Activated T-cell treated with anti-CD3 and anti-CD28 coated beads, Interleukin-2, amount 50 U/mL, for 1 hour (primary cell): ENCODE measurements around the gene CCDC152.
"Not testable (repeated sequence)": the region's sequence is repeated elsewhere in the genome, so short reads cannot be mapped to it uniquely, and the experiment has no call there.

Source experiments
- DNase-seq: peaks from one replicate; pipeline ENCODE4 v3.0.0-alpha.2; 2020

Gene CCDC152

GRCh38 chr5:42816546-42816945 is 59.9 kb downstream of the CCDC152 start:
- not testable (repeated sequence) for DNase-seq

- DNase-seq, result no peak
Observed at GRCh38 chr5:42819745-42820144, 63.1 kb downstream of the CCDC152 start.

DNA sequence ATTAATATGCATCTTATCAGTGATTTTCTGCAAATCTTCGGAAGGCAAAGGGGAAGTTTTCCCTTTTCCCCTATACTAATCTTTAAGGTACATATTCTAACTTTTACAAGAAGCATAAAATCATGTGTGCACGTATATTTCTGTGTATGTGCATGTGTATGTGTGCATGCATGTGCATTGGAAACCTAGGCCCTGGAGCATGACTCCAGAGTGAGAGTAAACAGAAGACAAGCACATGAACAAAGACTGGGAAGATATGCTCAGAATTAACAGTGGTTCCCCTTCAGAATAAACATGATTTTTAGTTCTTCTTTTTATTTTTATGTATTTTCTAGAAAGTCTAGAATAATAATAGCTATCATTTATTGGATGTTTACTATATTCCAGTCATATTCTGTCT is 65.9 kb downstream of the CCDC152 start:
- no peak for DNase-seq

GRCh38 chr5:42824347-42824976 is 67.8 kb downstream of the CCDC152 start:
- DNase-seq, result no peak

DNA sequence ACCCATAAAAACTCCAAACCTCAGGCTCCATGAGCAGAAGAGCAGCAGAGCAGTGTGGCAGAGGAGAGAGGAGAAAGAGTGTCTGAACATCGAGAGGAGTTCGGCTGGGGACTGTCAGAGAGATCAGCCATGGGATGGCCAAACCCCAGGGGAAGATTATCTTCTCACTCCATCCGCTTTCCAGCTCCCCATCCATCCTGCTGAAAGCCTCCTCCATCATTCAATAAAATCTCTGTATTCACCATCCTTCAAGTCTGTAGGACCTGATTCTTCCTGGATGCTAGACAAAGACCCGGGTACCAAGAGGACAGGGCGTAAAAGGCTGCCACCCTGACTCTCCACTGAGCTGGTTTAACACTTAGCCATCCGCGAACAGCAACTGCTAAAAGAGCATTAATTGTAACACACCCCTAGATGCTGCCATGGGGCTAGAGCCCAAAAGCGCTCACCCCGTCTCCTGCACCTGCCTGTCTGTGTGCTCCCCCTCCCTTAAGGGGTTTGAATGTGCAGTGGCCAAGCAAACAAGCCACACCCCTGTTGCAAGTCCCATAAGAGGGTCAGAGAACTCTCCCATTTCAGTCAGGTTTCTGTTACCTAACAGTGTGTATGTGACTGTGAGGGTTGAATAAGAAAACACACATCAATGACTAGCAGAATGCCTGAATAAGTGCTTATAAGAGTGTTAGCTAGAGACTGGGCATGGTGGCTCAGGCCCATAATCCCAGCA is 69.0 kb downstream of the CCDC152 start:
- no peak for DNase-seq

DNA sequence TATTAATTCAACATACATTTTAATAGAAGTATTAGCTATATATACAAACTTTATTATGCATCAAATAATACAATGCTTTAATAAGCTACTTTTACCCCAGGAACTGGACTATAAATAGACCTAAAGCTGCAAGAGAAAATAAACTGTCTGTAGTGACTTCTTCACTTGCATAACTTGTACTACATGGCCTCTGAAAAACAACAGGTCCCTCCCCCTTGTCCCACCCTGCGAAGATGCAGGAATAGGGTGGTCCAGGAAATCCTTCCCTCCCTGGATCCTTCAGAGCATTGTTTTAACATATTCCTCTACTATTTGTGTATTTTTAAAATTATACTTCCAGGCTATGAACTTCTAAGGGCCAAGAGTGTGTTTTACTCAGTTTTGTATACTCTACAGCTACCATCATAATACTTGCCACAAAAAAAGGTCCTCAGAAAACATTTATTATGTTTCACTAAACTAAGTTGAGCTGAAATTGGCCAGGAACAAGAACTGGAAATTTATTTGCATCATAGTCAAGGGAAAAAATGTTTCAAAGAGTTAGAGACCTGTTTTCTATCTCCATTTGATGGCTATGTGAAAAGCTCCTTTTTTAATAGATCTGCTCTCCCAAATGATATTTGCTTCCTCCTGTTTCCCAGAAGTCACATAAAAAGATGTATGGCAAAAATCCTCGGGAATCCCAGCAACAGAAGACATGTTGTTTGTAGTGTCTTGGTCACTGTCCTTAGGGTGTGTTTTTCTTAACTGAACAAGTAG is 70.3 kb downstream of the CCDC152 start:
- no peak for DNase-seq

GRCh38 chr5:42828671-42829070 is 72.1 kb downstream of the CCDC152 start:
- no peak for DNase-seq

DNA sequence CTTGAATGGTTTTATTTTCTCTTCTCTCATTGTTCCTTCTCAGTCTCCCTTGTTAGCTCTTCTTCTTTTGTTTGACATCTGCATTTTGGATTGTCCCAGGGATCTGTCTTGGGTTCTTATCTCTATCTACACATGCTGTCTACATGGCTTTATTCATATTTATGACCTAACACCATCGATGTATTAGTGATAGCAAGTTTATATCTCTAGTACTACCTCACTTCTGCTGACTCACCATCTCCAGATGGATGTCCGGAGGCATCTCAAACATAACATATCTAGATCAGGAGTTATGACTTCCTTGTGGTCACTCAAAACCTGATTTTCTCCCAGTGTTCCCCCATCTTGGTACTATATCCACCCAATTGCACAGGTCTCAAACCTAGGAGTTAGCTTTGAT is 74.3 kb downstream of the CCDC152 start:
- DNase-seq, result no peak

DNA sequence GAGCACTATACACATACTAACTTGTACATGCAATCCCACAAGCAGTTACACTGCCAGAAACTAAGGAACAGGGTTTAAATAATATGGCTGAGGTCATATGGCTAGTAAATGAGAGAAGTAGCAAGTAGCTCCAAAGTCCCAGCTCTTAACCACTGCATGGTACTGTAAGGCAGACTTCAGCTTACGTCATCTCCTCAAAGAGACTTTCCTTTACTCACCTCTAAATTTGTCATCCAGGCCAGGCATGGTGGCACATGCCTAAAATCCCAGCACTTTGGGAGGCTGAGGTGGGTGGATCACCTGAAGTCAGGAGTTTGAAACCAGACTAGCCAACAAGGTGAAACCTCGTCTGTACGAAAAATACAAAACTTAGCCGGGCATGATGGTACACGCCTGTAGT is 75.4 kb downstream of the CCDC152 start:
- no peak for DNase-seq

DNA sequence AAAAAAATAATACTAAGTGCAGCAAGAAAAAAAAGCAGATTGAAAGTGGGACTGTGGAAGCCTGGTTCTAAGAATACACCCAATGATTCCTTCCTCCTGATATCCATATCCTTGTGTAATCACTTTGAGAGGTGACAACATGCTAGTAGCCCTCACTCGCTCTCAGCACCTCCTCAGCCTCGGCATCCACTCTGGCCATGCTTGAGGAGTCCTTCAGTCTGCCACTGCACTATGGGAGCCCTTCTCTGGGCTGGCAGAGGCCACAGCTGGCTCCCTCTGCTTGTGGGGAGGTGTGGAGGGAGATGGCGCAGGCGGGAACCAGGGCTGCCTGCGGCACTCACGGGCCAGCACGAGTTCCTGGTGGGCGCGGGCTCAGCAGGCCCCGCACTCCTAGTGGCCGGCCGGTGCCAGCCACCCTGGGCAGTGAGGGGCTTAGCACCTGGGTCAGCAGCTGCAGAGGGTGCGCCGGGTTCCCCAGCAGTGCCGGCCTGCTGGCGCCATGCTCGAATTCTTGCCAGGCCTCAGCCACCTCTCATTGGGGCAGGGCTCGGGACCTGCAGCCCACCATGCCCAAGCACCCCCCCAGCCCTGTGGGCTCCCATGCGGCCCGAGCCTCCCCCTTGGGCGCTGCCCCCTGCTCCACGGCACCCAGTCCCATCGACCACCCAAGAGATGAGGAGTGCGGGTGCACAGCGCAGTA is 79.6 kb downstream of the CCDC152 start:
- DNase-seq, result no peak

- DNase-seq, result no peak
Observed at GRCh38 chr5:42837601-42838000, 81.0 kb downstream of the CCDC152 start.

DNA sequence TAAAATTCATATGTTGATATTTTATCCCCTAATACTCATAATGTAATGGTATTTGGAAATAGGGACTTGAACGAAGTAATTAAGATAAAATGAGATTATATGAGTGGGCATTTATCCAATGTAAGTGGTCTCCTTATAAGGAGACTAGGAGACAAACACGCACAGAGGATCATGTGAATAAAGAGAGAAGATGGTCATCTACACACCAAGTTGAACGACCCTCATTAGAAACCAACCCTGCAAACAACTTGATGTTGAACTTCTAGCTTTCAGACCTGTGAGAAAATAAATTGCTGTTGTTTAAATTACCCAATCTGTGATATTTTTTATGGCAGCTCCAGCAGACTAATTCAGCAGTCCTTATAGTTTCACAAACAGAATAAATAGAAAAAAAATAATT is 82.6 kb downstream of the CCDC152 start:
- no peak for DNase-seq

DNA sequence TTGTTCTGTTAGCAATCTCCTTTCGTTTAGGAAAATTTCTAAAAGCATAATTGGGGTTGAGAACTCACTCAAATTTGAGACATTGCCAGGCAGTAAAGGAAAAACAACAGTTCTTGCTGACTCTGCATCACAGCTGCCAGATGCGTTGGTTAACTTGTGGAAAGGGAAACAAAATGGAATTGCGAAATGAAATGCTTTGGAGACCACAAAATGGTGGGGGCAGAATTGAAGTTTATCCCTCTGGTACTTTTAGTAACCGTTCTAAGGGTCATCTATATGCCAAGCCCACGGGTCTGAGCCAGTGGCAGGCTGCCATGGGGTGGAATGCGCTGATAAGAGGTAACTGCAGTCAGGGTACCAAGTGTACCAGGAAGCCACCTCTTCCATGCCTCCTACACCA is 83.7 kb downstream of the CCDC152 start:
- no peak for DNase-seq

DNA sequence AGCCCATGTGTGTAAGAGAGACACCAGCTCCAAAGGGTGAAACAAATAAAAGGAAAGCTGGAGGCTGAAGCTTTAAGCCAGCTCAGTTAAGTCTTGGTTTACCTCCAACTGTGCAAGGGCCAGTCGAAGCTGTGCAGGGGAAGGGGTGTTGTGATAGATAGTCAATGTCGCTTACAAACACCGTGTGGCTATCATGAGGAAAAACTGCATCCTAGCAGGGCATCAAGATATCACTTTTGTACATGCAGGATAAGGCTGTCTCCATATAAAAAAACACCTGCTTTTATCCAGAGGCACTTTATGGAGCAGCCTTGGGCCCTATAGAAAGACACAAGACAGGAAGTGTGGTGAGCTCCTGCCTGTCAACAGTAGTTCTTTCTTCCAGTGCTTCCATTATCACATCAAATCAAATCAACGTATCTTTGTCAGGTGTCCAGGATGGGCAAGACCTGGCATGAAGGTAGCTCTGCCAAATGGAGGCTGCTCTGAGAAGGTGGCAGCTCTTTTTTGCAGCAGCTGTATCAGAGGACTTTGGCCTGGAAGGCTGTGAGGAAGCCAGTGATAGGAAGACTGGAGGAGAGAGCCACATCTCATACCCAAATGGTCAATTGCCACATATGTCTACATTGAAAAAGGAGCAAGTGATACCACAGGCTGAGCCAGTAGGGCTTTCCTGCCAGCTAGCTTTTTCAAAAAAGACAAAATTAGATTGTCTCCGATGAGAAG is 84.4 kb downstream of the CCDC152 start:
- DNase-seq, result no peak

GRCh38 chr5:42842921-42843641 is 86.5 kb downstream of the CCDC152 start:
- no peak for DNase-seq

GRCh38 chr5:42843675-42844292 is 87.2 kb downstream of the CCDC152 start:
- no peak for DNase-seq

- not testable (repeated sequence) for DNase-seq
Observed at GRCh38 chr5:42844408-42844807, 87.8 kb downstream of the CCDC152 start.

- no peak for DNase-seq
Observed at GRCh38 chr5:42848545-42848944, 91.9 kb downstream of the CCDC152 start.

DNA sequence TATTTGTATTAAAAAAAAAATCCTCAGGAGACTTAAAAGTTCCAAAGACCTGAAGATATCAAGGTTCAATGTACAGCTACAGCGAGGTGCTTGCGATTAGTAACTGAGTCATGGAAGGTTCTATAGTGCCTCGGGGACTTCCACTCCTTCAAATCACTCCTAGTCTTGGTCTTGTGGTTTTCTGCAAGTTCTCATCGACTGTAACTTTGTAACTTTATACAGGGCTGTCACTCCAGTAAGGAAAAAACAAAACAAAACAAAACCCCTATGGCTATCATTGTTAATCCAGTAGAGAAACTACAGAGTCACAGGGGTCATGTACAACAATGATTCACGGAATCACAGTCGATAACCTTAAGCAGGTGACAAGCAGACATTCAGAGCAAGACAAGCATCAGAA is 94.9 kb downstream of the CCDC152 start:
- no peak for DNase-seq
